SK-N-SH (cell line): ENCODE results near the gene CLIC4. TPM values are rescaled to one million over a fixed set of nuclear protein-coding genes. Genes with fewer than 3 reads are reported as not detected.

ENCODE experiments used
- CTCF ChIA-PET: fragments of 300-600, 350-600 bp; formaldehyde crosslinking; extraction: SDS; loops from one replicate; lab custom pipeline; 2021; lab: Yijun Ruan, JAX
- POLR2A ChIA-PET: fragments of 350-600 bp; sonication (Branson Sonifier 250); formaldehyde crosslinking; extraction: SDS; loops from one replicate; lab custom pipeline; 2020; ENCODE audit warnings: antibody characterized with exemption, inconsistent platforms; lab: Yijun Ruan, JAX
- DNase-seq: peaks from one replicate; pipeline ENCODE4 v3.0.0; 2012
- H2AFZ ChIP-seq: fragments of 200-600 bp; sonication (generic); 2 replicates; pipeline ENCODE4 v1.8.1; 2016; ENCODE audit warnings: antibody characterized with exemption, mild to moderate bottlenecking, low read depth
- H3F3A ChIP-seq: fragments of 200-600 bp; sonication (generic); replicated peaks from 2 replicates; pipeline ENCODE3; 2016; ENCODE audit warnings: antibody characterized with exemption, mild to moderate bottlenecking; ENCODE audit not compliant: insufficient read depth
- H3K27ac ChIP-seq, 2 experiments: fragments of 200-500 bp in 1 of 2; fragments of 200-600 bp in 1 of 2; sonication (Bioruptor generic) in 1 of 2; sonication (generic), shearing (Covaris generic) in 1 of 2; 2 replicates each; pipeline versions ENCODE4 v1.5.1 to v1.6.1; 2014 to 2016; ENCODE audit warnings: low read depth in 2 of 2, inconsistent platforms in 1 of 2, low read length in 1 of 2, mild to moderate bottlenecking in 1 of 2, mixed read lengths in 1 of 2
- H3K27me3 ChIP-seq: fragments of 200-600 bp; sonication (generic), shearing (Covaris generic); 2 replicates; pipeline ENCODE4 v1.6.1; 2016; ENCODE audit warnings: mixed run types; ENCODE audit not compliant: insufficient read depth
- H3K36me3 ChIP-seq, 2 experiments: fragments of 200-500 bp in 1 of 2; fragments of 200-600 bp in 1 of 2; sonication (Bioruptor generic) in 1 of 2; sonication (generic) in 1 of 2; replicated peaks in 1 of 2; 2 replicates each; pipeline versions ENCODE3 to v1.5.1; 2014 to 2016; ENCODE audit warnings: low read length in 1 of 2, mild to moderate bottlenecking in 1 of 2; ENCODE audit not compliant: insufficient read depth in 2 of 2, control insufficient read depth in 1 of 2
- H3K4me1 ChIP-seq, 2 experiments: fragments of 200-500 bp in 1 of 2; fragments of 200-600 bp in 1 of 2; sonication (Bioruptor generic) in 1 of 2; sonication (generic), shearing (Covaris generic) in 1 of 2; 2 replicates each; pipeline versions ENCODE4 v1.5.1 to v1.6.1; 2014 to 2016; ENCODE audit warnings: low read depth in 1 of 2, low read length in 1 of 2, mixed run types in 1 of 2; ENCODE audit not compliant: insufficient read depth in 2 of 2, control insufficient read depth in 1 of 2
- H3K4me2 ChIP-seq: fragments of 200-600 bp; sonication (generic), shearing (Covaris generic); 2 replicates; pipeline ENCODE4 v1.6.1; 2017; ENCODE audit warnings: mixed run types
- H3K4me3 ChIP-seq, 2 experiments: fragments of 200-500 bp in 1 of 2; fragments of 200-600 bp in 1 of 2; sonication (Bioruptor generic) in 1 of 2; sonication (generic), shearing (Covaris generic) in 1 of 2; 2 replicates each; pipeline versions ENCODE4 v1.5.1 to v1.8.1; 2014 to 2016; ENCODE audit warnings: low read depth in 2 of 2, inconsistent platforms in 1 of 2, low read length in 1 of 2, mild to moderate bottlenecking in 1 of 2, mixed read lengths in 1 of 2, moderate library complexity in 1 of 2
- H3K79me2 ChIP-seq: fragments of 200-600 bp; sonication (generic); 2 replicates; pipeline ENCODE4 v1.8.1; 2017; ENCODE audit warnings: mild to moderate bottlenecking; ENCODE audit not compliant: insufficient read depth
- H3K9ac ChIP-seq: fragments of 200-600 bp; sonication (generic); 2 replicates; pipeline ENCODE4 v1.6.1; 2017; ENCODE audit warnings: mixed run types
- H3K9me2 ChIP-seq: fragments of 200-600 bp; sonication (generic); 2 replicates; pipeline ENCODE4 v1.6.1; 2017; ENCODE audit warnings: mixed run types
- H3K9me3 ChIP-seq: fragments of 200-600 bp; sonication (generic); 2 replicates; pipeline ENCODE4 v1.6.1; 2017; ENCODE audit warnings: mixed run types, mild to moderate bottlenecking, moderate library complexity
- H4K20me1 ChIP-seq: fragments of 200-600 bp; sonication (generic); 2 replicates; pipeline ENCODE4 v1.6.1; 2017; ENCODE audit warnings: mild to moderate bottlenecking, mixed run types; ENCODE audit not compliant: insufficient read depth
- CHD2 ChIP-seq: fragments of 150-350 bp; IDR thresholded peaks from 2 replicates; pipeline ENCODE4 v1.6.1; 2018; ENCODE audit warnings: low read length; ENCODE audit not compliant: partially characterized antibody
- GABPA ChIP-seq: IDR thresholded peaks from 2 replicates; pipeline ENCODE4 v1.4.0; 2012; ENCODE audit warnings: low read depth, mild to moderate bottlenecking
- MXI1 ChIP-seq: IDR thresholded peaks from 2 replicates; pipeline ENCODE4 v1.6.1; 2012; ENCODE audit warnings: mild to moderate bottlenecking, low read depth, low read length, improper control_type of control experiment
- POLR2AphosphoS5 ChIP-seq: IDR thresholded peaks from 2 replicates; pipeline ENCODE4 v1.6.1; 2012; ENCODE audit warnings: low read depth, low read length
- RFX5 ChIP-seq: IDR thresholded peaks from 2 replicates; pipeline ENCODE4 v1.6.1; 2012; ENCODE audit warnings: mild to moderate bottlenecking, improper control_type of control experiment, low read length
- SMC3 ChIP-seq: IDR thresholded peaks from 2 replicates; pipeline ENCODE4 v1.6.1; 2012; ENCODE audit warnings: low read depth, low read length, improper control_type of control experiment
- TAF1 ChIP-seq: IDR thresholded peaks from 2 replicates; pipeline ENCODE4 v1.6.1; 2012; ENCODE audit warnings: low read depth, mild to moderate bottlenecking, low read length, moderate library complexity, borderline replicate concordance
- TCF12 ChIP-seq: IDR thresholded peaks from 2 replicates; pipeline ENCODE4 v1.4.0; 2012
- YY1 ChIP-seq: IDR thresholded peaks from 2 replicates; pipeline ENCODE4 v1.4.0; 2012; ENCODE audit warnings: low read depth, mild to moderate bottlenecking
- WGBS: methylation state at CpG from one replicate; pipeline ENCODE4 v1.1.6; 2017; ENCODE audit warnings: low lambda C conversion rate; 5-methylcytosine and 5-hydroxymethylcytosine counted together
- polyA plus RNA-seq, 3 experiments: library from polyadenylated mRNA; depleted of rRNA; stranded (reverse); fragments of >200 nt; gene quantifications; 2 replicates each; pipeline ENCODE4 v1.2.3, GENCODE V29; 2012
- TF ChIP-seq, protein P1 (sequence below): IDR thresholded peaks from 2 replicates; pipeline ENCODE4 v1.4.0; 2012; ENCODE audit warnings: low read depth, borderline replicate concordance
- TF ChIP-seq, protein P2 (sequence below): IDR thresholded peaks from 2 replicates; pipeline ENCODE4; 2012

The CLIC4 gene
- polyA plus RNA-seq, 1 of the 3 experiments (the other 2 are of a cell fraction): 66.4 TPM

DNA sequence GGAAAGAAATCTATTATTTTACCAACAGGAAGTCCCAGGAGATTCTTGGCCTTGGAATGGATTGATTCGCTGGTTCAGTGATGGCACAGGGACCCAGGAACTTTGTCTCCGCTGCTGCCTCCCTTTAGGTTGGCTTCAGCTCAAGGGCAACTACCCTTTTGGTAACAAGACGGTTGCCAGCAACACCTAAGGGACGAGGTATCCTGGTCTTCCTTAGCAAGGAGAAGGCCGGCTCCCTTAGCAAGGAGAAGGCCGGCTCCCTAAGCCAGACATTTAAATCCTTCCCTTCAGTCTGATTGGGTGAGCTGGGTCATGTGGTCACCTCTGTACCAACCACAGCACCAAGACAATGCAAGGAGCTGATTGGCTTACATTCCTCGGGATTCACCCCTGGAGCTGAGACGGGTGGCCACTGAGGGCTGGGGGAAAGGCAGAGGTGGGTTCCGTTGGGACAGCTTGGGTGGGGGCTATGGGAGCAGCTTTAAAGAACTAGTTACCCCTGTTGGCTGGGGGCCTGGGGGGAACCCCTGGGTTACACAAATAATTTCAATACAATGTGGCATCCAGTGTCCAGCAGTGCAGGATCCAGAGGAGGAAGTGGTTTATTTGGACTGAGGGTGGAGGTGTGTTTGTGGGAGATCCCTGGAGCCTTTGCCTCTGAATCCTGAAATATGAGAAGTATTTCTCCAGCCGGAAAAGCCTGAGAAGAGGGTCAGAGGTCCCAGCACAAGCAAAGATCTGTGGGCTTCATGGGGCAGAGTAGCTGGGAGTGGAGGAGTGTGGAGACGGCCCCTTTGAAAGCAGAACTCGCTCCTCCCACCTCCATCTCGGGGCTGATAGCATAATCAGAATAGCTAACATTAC lies 20.7 kb upstream of the CLIC4 start:
- POLR2A ChIA-PET: no interaction called here
- H3K27ac ChIP-seq: peak overlapping the region in 1 of 2 experiments; percentile 38; a peak in 2 of 4 replicates

DNA sequence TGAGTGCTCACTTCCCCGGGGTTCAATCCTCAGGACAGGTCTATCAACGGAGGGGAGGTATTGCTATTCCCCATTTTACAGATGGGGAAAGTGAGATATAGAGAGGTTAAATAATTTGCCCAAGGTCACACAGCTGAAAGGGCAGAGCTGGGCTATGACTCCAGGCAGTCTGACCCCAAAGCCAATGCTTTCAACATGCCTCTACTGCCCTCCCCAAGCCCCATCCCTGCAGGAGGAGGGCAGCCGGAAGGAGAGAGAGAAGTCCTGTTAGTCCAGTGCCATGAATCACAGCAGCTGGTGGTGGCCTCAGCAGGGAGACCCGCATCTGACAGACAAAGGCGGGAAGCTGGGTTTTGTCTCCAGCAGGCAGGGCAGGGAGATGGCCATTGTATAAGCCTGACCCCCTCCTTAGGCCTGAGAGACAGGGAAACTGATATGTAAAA lies 20.0 kb upstream of the CLIC4 start:
- Histone ChIP-seq H4K20me1 (no peaks in the 10 kb centered on the region), H3F3A (peaks cover 15% of the 10 kb centered on the region), H3K36me3 (no peaks in the 10 kb centered on the region), H3K27me3 (no peaks in the 10 kb centered on the region), H3K9me2 (no peaks in the 10 kb centered on the region), H3K9ac (no peak overlapping the region), H3K4me1 (peaks cover 4 to 16% of the 10 kb centered on the region in 2 experiments; a peak in 2 of 4 replicates), H2AFZ (peak overlapping the region; percentile 59; the same call in 1 of the 2 replicates), H3K79me2 (no peaks in the 10 kb centered on the region), H3K4me3 (no peak overlapping the region), H3K27ac (peak overlapping the region in 1 of 2 experiments; percentile 38; a peak in 2 of 4 replicates), H3K9me3 (no peaks in the 10 kb centered on the region), H3K4me2 (0 out of 2 replicates have a peak overlapping the region, but pooled peaks have one; percentile 28)
- no peak for DNase-seq
- TF ChIP-seq CHD2 (no peak), MXI1 (no peak), SMC3 (no peak), YY1 (no peak)
- CTCF ChIA-PET: interaction anchor here (0.7 to 2.1 kb wide), 2 partner anchors 36 to 324 kb away, joined by 3 to 12 read pairs; no protein-coding TSS in a partner anchor
- WGBS: 68% methylated on average over 5 of the region's 5 CpGs
- POLR2A ChIA-PET: no interaction called here

More for the DNA sequence above, 20.7 kb upstream of the CLIC4 start:
- Histone ChIP-seq H2AFZ (peak overlapping the region; percentile 59; the same call in 1 of the 2 replicates), H3K4me2 (peak overlapping the region; percentile 28; the same call in 1 of the 2 replicates), H3K4me1 (peaks cover 6 to 22% of the 10 kb centered on the region in 2 experiments; a peak in 3 of 4 replicates), H3K79me2 (no peaks in the 10 kb centered on the region), H3K9ac (no peak overlapping the region), H3K27me3 (no peaks in the 10 kb centered on the region), H3K9me2 (no peaks in the 10 kb centered on the region), H4K20me1 (no peaks in the 10 kb centered on the region), H3K9me3 (no peaks in the 10 kb centered on the region), H3K36me3 (no peaks in the 10 kb centered on the region), H3K4me3 (no peak overlapping the region), H3F3A (peaks cover 15% of the 10 kb centered on the region)
- TF ChIP-seq TAF1 (no peak), TCF12 (no peak), GABPA (no peak), RFX5 (no peak), POLR2AphosphoS5 (no peak)
- TF ChIP-seq, protein P1, sequence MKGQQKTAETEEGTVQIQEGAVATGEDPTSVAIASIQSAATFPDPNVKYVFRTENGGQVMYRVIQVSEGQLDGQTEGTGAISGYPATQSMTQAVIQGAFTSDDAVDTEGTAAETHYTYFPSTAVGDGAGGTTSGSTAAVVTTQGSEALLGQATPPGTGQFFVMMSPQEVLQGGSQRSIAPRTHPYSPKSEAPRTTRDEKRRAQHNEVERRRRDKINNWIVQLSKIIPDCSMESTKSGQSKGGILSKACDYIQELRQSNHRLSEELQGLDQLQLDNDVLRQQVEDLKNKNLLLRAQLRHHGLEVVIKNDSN: peak; percentile 77
- TF ChIP-seq, protein P2, sequence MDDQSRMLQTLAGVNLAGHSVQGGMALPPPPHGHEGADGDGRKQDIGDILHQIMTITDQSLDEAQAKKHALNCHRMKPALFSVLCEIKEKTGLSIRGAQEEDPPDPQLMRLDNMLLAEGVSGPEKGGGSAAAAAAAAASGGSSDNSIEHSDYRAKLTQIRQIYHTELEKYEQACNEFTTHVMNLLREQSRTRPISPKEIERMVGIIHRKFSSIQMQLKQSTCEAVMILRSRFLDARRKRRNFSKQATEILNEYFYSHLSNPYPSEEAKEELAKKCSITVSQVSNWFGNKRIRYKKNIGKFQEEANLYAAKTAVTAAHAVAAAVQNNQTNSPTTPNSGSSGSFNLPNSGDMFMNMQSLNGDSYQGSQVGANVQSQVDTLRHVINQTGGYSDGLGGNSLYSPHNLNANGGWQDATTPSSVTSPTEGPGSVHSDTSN: no peak
- no peak for DNase-seq
- CTCF ChIA-PET: interaction anchor here (0.7 to 2.1 kb wide), 4 partner anchors 19 to 325 kb away, joined by 3 to 12 read pairs (median 3); no protein-coding TSS in a partner anchor
- 83% methylated on average over 13 of the region's 13 CpGs for WGBS
